K562 (cell line): ENCODE results near the gene KDM2A. TPM values are rescaled to one million over a fixed set of nuclear protein-coding genes. Genes with fewer than 3 reads are reported as not detected.

Source experiments
- ATAC-seq: fragments of 200-7000 bp; cut with Tn5 transposase; 3 replicates; pipeline ENCODE4 v1.9.1; 2020; ENCODE audit warnings: moderate library complexity
- BruUV-seq: library from RNA; stranded (reverse); fragments of 400-500 nt; replicated peaks from 2 replicates; lab custom pipeline; 2021; lab: Mats Ljungman, UMichigan
- CTCF ChIA-PET: fragments of 300-600 bp; formaldehyde crosslinking; extraction: SDS; loops from one replicate; lab custom pipeline; 2021; ENCODE audit warnings: low intra/inter-chr PET ratio; lab: Yijun Ruan, JAX
- POLR2A ChIA-PET: fragments of 300-600, 350-650 bp; sonication (Branson Sonifier 250); formaldehyde crosslinking; extraction: SDS; loops from one replicate; lab custom pipeline; 2021; ENCODE audit warnings: antibody characterized with exemption, inconsistent platforms; lab: Yijun Ruan, JAX
- DNase-seq, 4 experiments: peaks; one replicate each; pipeline versions ENCODE4 v3.0.0 to v3.0.0-alpha.2; 2011 to 2018; ENCODE audit warnings: low spot score in 3 of 4, mixed read lengths in 3 of 4; ENCODE audit errors: extremely low read depth in 1 of 4
- FAIRE-seq: peaks from 2 replicates; lab custom pipeline; 2011; peaks lifted over from hg19 to GRCh38; lab: Jason Lieb, UNC
- H2AFZ ChIP-seq: 2 replicates; pipeline ENCODE4 v1.6.0; 2011; ENCODE audit warnings: low read depth, low read length, control low read depth, inconsistent platforms
- H3K27ac ChIP-seq: fragments of 200-600 bp; 3 replicates; pipeline ENCODE4 v1.8.0; 2011; ENCODE audit warnings: low read depth, mild to moderate bottlenecking, control low read depth, inconsistent platforms, low read length, moderate library complexity, mixed read lengths; ENCODE audit errors: extremely low read depth
- H3K27me3 ChIP-seq, 2 experiments: fragments of 300-600 bp in 1 of 2; 2 replicates in 1 of 2; 3 replicates in 1 of 2; pipeline versions ENCODE4 v1.6.0 to v1.8.0; 2011; ENCODE audit warnings: inconsistent platforms in 2 of 2, low read length in 2 of 2, mild to moderate bottlenecking in 1 of 2, mixed read lengths in 1 of 2, moderate library complexity in 1 of 2; ENCODE audit not compliant: control insufficient read depth in 2 of 2, insufficient read depth in 2 of 2
- H3K36me3 ChIP-seq: fragments of 300-600 bp; 3 replicates; pipeline ENCODE4 v1.8.0; 2011; ENCODE audit warnings: mild to moderate bottlenecking, low read length, inconsistent platforms; ENCODE audit not compliant: control insufficient read depth, insufficient read depth
- H3K4me1 ChIP-seq, 2 experiments: fragments of 200-600 bp in 1 of 2; replicated peaks in 1 of 2; 2 replicates in 1 of 2; 3 replicates in 1 of 2; pipeline versions ENCODE4 v1.5.1 to v1.8.0; 2011; ENCODE audit warnings: inconsistent platforms in 2 of 2, low read length in 2 of 2, mild to moderate bottlenecking in 1 of 2, mixed read lengths in 1 of 2, moderate library complexity in 1 of 2; ENCODE audit not compliant: control insufficient read depth in 2 of 2, insufficient read depth in 2 of 2
- H3K4me2 ChIP-seq: 2 replicates; pipeline ENCODE4 v1.6.1; 2011; ENCODE audit warnings: low read length, control low read depth, inconsistent platforms, mixed read lengths; ENCODE audit not compliant: insufficient read depth
- H3K4me3 ChIP-seq: fragments of 200-600 bp; sonication (generic), shearing (Covaris generic); 2 replicates; pipeline ENCODE4 v1.5.1; 2016; ENCODE audit warnings: control low read depth, inconsistent platforms
- H3K79me2 ChIP-seq: fragments of 200-600 bp; 3 replicates; pipeline ENCODE4 v1.8.0; 2011; ENCODE audit warnings: low read length, inconsistent platforms; ENCODE audit not compliant: control insufficient read depth, insufficient read depth
- H3K9ac ChIP-seq, 2 experiments: 2 replicates each; pipeline versions ENCODE4 v1.6.0 to v1.6.1; 2011; ENCODE audit warnings: low read depth in 2 of 2, low read length in 2 of 2, control low read depth in 1 of 2, inconsistent platforms in 1 of 2, mild to moderate bottlenecking in 1 of 2, mixed read lengths in 1 of 2; ENCODE audit not compliant: insufficient read depth in 1 of 2
- H3K9me1 ChIP-seq: one replicate; pipeline ENCODE4 v1.6.0; 2011; ENCODE audit warnings: inconsistent platforms, mild to moderate bottlenecking, low read length, moderate library complexity; ENCODE audit not compliant: control insufficient read depth, insufficient read depth
- H3K9me3 ChIP-seq: replicated peaks from 2 replicates; pipeline ENCODE4 v1.5.1; 2011; ENCODE audit warnings: low read depth, low read length, inconsistent platforms; ENCODE audit not compliant: control insufficient read depth, insufficient read depth
- H4K20me1 ChIP-seq: replicated peaks from 2 replicates; pipeline ENCODE4 v1.6.1; 2011; ENCODE audit warnings: low read length, inconsistent platforms, mixed read lengths; ENCODE audit not compliant: control insufficient read depth, insufficient read depth
- ARNT ChIP-seq, 2 experiments: fragments of 450-650 bp; IDR thresholded peaks; 2 replicates each; pipeline ENCODE4 v1.6.1; 2016; ENCODE audit warnings: mild to moderate bottlenecking in 1 of 2
- CREBBP ChIP-seq: IDR thresholded peaks from one replicate; pipeline ENCODE4 v1.6.1; 2012; ENCODE audit warnings: low read depth, mild to moderate bottlenecking, control low read depth, inconsistent platforms, low read length
- E2F1 ChIP-seq: sonication (generic); formaldehyde crosslinking; IDR thresholded peaks from 2 replicates; pipeline ENCODE4 v1.8.1; 2023; ENCODE audit warnings: mild to moderate bottlenecking, missing genetic modification reagents, moderate library complexity
- HDAC8 ChIP-seq: fragments of 450-650 bp; IDR thresholded peaks from 2 replicates; pipeline ENCODE4 v1.6.1; 2016; ENCODE audit warnings: mild to moderate bottlenecking, missing genetic modification characterization, moderate library complexity, missing compliant biosample characterization
- IFI16 ChIP-seq: fragments of 250-450 bp; sonication (Bioruptor Pico); IDR thresholded peaks from 2 replicates; pipeline ENCODE4 v2.1.2; 2022; ENCODE audit warnings: mild to moderate bottlenecking, inconsistent platforms
- NR4A1 ChIP-seq, 2 experiments: fragments of 250-450 bp in 1 of 2; fragments of 450-650 bp in 1 of 2; sonication (Bioruptor Pico) in 1 of 2; IDR thresholded peaks; 2 replicates each; pipeline versions ENCODE4 v1.4.0 to v1.6.1; 2016 to 2020; ENCODE audit warnings: mild to moderate bottlenecking in 2 of 2, missing compliant biosample characterization in 1 of 2, missing genetic modification characterization in 1 of 2, moderate library complexity in 1 of 2
- PCBP2 ChIP-seq: fragments of 200-400 bp; formaldehyde crosslinking; IDR thresholded peaks from 2 replicates; pipeline ENCODE4 v1.6.1; 2018; ENCODE audit warnings: low read length, low read depth, mild to moderate bottlenecking, moderate library complexity; ENCODE audit not compliant: poor library complexity, severe bottlenecking
- RREB1 ChIP-seq: fragments of 250-450 bp; sonication (Bioruptor Pico); IDR thresholded peaks from 2 replicates; pipeline ENCODE4 v1.4.0; 2020
- SP2 ChIP-seq: IDR thresholded peaks from 2 replicates; pipeline ENCODE4 v1.6.1; 2011; ENCODE audit warnings: mild to moderate bottlenecking, low read depth, low read length, moderate library complexity; ENCODE audit not compliant: poor library complexity, severe bottlenecking; ENCODE audit errors: extremely low read depth
- TCF3 ChIP-seq: sonication (generic); formaldehyde crosslinking; IDR thresholded peaks from 2 replicates; pipeline ENCODE4 v1.4.0; 2020; ENCODE audit warnings: mild to moderate bottlenecking, missing genetic modification reagents
- ZFX ChIP-seq: sonication (generic); formaldehyde crosslinking; IDR thresholded peaks from 2 replicates; pipeline ENCODE4 v1.8.0; 2022; ENCODE audit warnings: mild to moderate bottlenecking, missing genetic modification reagents, moderate library complexity
- ZNF707 ChIP-seq: fragments of 250-450 bp; sonication (Bioruptor Pico); conservative IDR thresholded peaks from 2 replicates; pipeline ENCODE4 v1.8.0; 2022; ENCODE audit warnings: inconsistent platforms, mild to moderate bottlenecking, moderate library complexity
- WGBS: fragments of 100-300 bp; shearing (Covaris generic); methylation state at CpG from one replicate; pipeline ENCODE4 v1.1.6; 2016; ENCODE audit warnings: low coverage, mixed read lengths; ENCODE audit not compliant: insufficient coverage; ENCODE audit errors: missing lambda C conversion rate; 5-methylcytosine and 5-hydroxymethylcytosine counted together
- in situ Hi-C: fragments of 300-500 bp; cut with MboI; formaldehyde crosslinking; loops from 4 replicates; pipeline ENCODE4 v1.15.0; 2018; ENCODE audit warnings: inconsistent platforms, mixed read lengths
- intact Hi-C: fragments of 100-400 bp; cut with micrococcal nuclease; formaldehyde crosslinking; loops from 2 replicates; pipeline ENCODE4 v1.14.2; 2022
- polyA plus RNA-seq, 8 experiments: library from polyadenylated mRNA; depleted of rRNA in 4 of 8; stranded (reverse) in 5 of 8; unstranded in 3 of 8; fragments of >200 nt; fragmentation: Nextera tagmentation in 2 of 8; fragmentation: Illumina TruSeq in 1 of 8; extraction: Ambion mirVana in 2 of 8; extraction: Trizol in 1 of 8; gene quantifications; 2 replicates each; pipeline versions ENCODE4 v1.2.1 to v1.2.3, GENCODE V29; 2011 to 2014; ENCODE audit warnings: inconsistent platforms in 1 of 8, missing spikeins in 1 of 8
- total RNA-seq, 7 experiments: library from RNA; depleted of rRNA in 6 of 7; stranded (reverse); fragments of >200 nt in 6 of 7; fragmentation: Illumina TruSeq in 2 of 7; extraction: Trizol in 2 of 7; gene quantifications; 2 replicates each; pipeline versions ENCODE4 v1.2.1 to v1.2.3, GENCODE V29; 2011 to 2021; ENCODE audit warnings: low replicate concordance in 1 of 7

The KDM2A gene
- total and polyA plus RNA-seq, 9 of the 15 experiments (the other 6 are each of a cell fraction or from before 2014, with no cell fraction given) = 5.0 to 39.3 (median 21.3) TPM

- ChIA-PET CTCF (interaction anchor here (0.6 kb wide), 1 partner anchor 140 kb away, joined by 4 read pairs; no protein-coding TSS in a partner anchor), POLR2A (interaction anchor here (0.6 to 1.3 kb wide), 2 partner anchors 17 to 24 kb away, joined by 3 to 9 read pairs; no protein-coding TSS in a partner anchor)
- Histone ChIP-seq H3K36me3 (peaks cover 19% of the 10 kb centered on the region), H3K27me3 (no peaks in the 10 kb centered on the region), H4K20me1 (no peaks in the 10 kb centered on the region; the same call in 1 of the 2 replicates), H2AFZ (no peak overlapping the region), H3K79me2 (peaks cover 58% of the 10 kb centered on the region), H3K4me2 (no peak overlapping the region), H3K9me3 (no peaks in the 10 kb centered on the region), H3K27ac (no peak overlapping the region), H3K4me1 (peaks cover 4 to 10% of the 10 kb centered on the region in 2 experiments; a peak in 4 of 5 replicates), H3K4me3 (no peak overlapping the region), H3K9ac (no peak overlapping the region), H3K9me1 (no peaks in the 10 kb centered on the region)
- DNase-seq (peak in 1 of 4 experiments; percentile 21), FAIRE-seq (peak; percentile 60), ATAC-seq (peak; percentile 78)
- intact Hi-C loops = no loop called here
- in situ Hi-C loops = no loop called here
- no TSS peak for BruUV-seq
- WGBS = 56% methylated on average over 9 of the region's 9 CpGs
- TF ChIP-seq NR4A1 (CRISPR knock-in tag; IDR thresholded peaks at IDR 0.05) = no peak
- TF ChIP-seq NR4A1 (tag; IDR thresholded peaks at IDR 0.05) = no peak
- TF ChIP-seq CREBBP = no peak
- peak; percentile 61 for TF ChIP-seq TCF3
- TF ChIP-seq ARNT (IDR thresholded peaks at IDR 0.05) = no peak
- no peak for TF ChIP-seq PCBP2
- no peak for TF ChIP-seq ZNF707 (CRISPR knock-in tag)
- TF ChIP-seq RREB1 = no peak
- TF ChIP-seq HDAC8 (tag) = no peak
- TF ChIP-seq IFI16 (CRISPR knock-in tag) = no peak
- TF ChIP-seq E2F1 (CRISPR knock-in tag) = no peak
- TF ChIP-seq SP2 = no peak
- TF ChIP-seq ZFX (CRISPR knock-in tag) = no peak
These were observed 58.6 kb downstream of the KDM2A start for GRCh38 chr11:67177399-67178281.
